Rectal smooth muscle tissue (tissue), 1 donor: ENCODE measurements around the gene PLA1A.
A peak's percentile ranks its signal among the peaks of the same experiment; 100 is the strongest.
"Not testable (repeated sequence)": the region's sequence is repeated elsewhere in the genome, so short reads cannot be mapped to it uniquely, and the experiment has no call there.

ENCODE experiments used
- H3K27ac ChIP-seq: one replicate; pipeline ENCODE4 v1.7.0; 2013; ENCODE audit warnings: low read depth, low read length, inconsistent platforms
- H3K27me3 ChIP-seq: one replicate; pipeline ENCODE4 v1.7.0; 2013; ENCODE audit warnings: low read length; ENCODE audit not compliant: control insufficient read depth, insufficient read depth
- H3K36me3 ChIP-seq: one replicate; pipeline ENCODE4 v1.7.0; 2013; ENCODE audit warnings: low read length; ENCODE audit not compliant: control insufficient read depth, insufficient read depth
- H3K4me1 ChIP-seq: one replicate; pipeline ENCODE4 v1.7.0; 2013; ENCODE audit warnings: low read length; ENCODE audit not compliant: control insufficient read depth, insufficient read depth
- H3K4me3 ChIP-seq: one replicate; pipeline ENCODE4 v1.7.0; 2013; ENCODE audit warnings: low read length
- H3K9ac ChIP-seq: one replicate; pipeline ENCODE4 v1.7.0; 2013; ENCODE audit warnings: low read length

Gene PLA1A

GRCh38 chr3:119559441-119559963, 38.2 kb upstream of the PLA1A start, which contains the start of gene CD80:
Gene CD80 (minus strand): TSS chr3:119559614. CDS start chr3:119557728, 1,886 bp downstream.
- Histone ChIP-seq H3K27me3 (no peaks in the 10 kb centered on the region), H3K4me1 (no peaks in the 10 kb centered on the region), H3K27ac (no peak within 1 kb of the TSS), H3K9ac (no peak within 1 kb of the TSS), H3K4me3 (no peak within 1 kb of the TSS), H3K36me3 (no peaks in the 10 kb centered on the region)

DNA sequence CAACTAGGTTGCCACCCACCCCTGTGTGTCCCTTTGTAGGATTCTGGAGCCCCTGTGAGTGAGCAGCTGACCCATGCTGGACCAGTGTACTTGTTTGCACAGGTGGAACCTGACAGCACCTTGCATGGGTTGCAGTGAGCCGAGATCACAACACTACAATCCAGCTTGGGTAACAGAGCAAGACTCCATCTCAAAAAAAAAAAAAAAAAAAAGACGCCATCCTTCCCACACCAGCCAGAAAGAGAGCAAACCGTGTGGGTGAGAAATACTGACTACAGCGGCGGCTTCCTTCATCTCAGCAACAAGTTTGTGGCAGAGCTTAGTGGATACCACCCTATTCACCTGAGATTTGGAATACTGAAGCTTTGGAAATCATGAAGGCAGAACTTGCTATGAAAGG, 37.5 kb upstream of the PLA1A start:
- Histone ChIP-seq H3K27me3 (no peaks in the 10 kb centered on the region), H3K27ac (no peak overlapping the region), H3K4me1 (no peaks in the 10 kb centered on the region), H3K36me3 (no peaks in the 10 kb centered on the region), H3K4me3 (no peak overlapping the region), H3K9ac (no peak overlapping the region)

DNA sequence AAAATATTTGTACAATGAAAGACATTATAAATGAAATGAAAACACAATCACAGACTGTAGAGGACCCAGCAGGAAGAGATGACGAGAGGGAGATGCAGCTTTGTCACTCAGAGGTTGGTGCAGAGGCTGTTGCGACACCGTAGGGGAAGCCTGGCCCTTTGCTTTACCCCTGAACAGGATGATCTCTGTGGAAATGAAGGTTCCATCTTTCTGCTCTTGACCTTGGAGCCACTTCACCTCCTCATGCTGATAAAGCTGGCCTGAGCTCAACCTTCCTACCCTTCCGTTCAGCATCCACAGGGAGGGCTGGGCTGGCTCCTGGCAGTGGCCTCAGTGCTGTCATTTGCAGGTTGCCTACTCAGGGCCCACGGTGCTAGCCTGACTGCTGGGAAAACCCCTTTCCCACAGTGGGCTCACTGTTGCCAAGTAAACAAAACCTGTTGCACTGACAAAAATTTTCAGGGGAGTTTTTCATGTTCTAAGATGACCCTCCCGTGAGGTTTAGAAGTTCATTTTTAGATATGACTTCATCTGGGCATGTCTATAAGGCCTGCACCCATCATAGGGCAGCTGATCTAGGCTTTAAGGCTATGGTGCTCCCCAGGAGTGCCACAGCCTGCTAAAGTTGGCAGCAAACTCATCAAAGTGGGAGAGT, 35.3 kb upstream of the PLA1A start:
- Histone ChIP-seq H3K4me1 (no peaks in the 10 kb centered on the region), H3K27ac (no peak overlapping the region), H3K4me3 (no peak overlapping the region), H3K36me3 (no peaks in the 10 kb centered on the region), H3K27me3 (no peaks in the 10 kb centered on the region), H3K9ac (no peak overlapping the region)

- not testable (repeated sequence) for H3K9ac ChIP-seq, H3K4me1 ChIP-seq, H3K27me3 ChIP-seq, H3K36me3 ChIP-seq, H3K27ac ChIP-seq, H3K4me3 ChIP-seq
These were observed 34.4 kb upstream of the PLA1A start for GRCh38 chr3:119563334-119563733.

DNA sequence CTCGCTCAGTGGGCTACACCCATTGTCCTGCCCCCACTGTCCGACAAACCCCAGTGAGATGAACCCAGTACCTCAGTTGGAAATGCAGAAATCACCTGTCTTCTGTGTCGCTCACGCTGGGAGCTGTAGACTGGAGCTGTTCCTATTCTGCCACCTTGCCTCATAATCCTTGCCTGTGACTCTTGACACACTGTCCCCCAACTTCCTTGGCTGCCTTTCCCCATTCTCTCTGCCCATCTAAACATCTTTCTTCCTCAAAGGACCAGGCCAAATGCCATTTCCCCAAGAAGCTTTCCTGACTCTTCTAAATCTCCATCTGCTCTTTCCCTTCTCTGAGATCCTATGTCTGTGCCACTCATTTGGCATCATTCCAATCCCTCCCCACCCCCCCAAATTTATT, 28.5 kb upstream of the PLA1A start:
- H3K36me3 ChIP-seq: no peaks in the 10 kb centered on the region
- H3K4me1 ChIP-seq: no peaks in the 10 kb centered on the region
- no peak overlapping the region for H3K4me3 ChIP-seq
- no peaks in the 10 kb centered on the region for H3K27me3 ChIP-seq
- no peak overlapping the region for H3K9ac ChIP-seq
- no peak overlapping the region for H3K27ac ChIP-seq

- Histone ChIP-seq H3K27me3 (no peaks in the 10 kb centered on the region), H3K27ac (no peak overlapping the region), H3K36me3 (no peaks in the 10 kb centered on the region), H3K9ac (no peak overlapping the region), H3K4me1 (no peaks in the 10 kb centered on the region), H3K4me3 (no peak overlapping the region)
These were observed 27.5 kb upstream of the PLA1A start for GRCh38 chr3:119570229-119570628.

DNA sequence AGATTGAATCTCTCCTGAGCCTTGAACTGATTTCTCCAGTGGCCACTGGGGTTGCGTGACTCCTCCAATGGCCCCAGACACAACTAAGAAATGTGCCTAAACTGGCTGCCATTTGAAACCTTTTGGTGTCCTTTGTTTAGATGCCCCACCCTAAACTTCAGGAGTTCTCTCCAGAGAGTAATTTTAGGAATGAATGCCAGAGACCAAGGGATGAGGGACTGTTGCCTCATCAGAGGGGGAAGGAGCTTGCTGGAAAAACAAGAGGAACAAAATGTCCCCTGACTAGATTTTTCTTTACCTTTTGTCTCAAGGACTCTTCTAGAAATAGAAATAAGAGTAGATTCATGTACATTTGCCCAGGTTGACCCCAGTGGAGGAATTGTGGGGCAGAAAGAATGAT, 26.5 kb upstream of the PLA1A start:
- no peak overlapping the region for H3K4me3 ChIP-seq
- no peaks in the 10 kb centered on the region for H3K4me1 ChIP-seq
- H3K9ac ChIP-seq: no peak overlapping the region
- H3K27ac ChIP-seq: no peak overlapping the region
- H3K36me3 ChIP-seq: no peaks in the 10 kb centered on the region
- H3K27me3 ChIP-seq: no peaks in the 10 kb centered on the region

DNA sequence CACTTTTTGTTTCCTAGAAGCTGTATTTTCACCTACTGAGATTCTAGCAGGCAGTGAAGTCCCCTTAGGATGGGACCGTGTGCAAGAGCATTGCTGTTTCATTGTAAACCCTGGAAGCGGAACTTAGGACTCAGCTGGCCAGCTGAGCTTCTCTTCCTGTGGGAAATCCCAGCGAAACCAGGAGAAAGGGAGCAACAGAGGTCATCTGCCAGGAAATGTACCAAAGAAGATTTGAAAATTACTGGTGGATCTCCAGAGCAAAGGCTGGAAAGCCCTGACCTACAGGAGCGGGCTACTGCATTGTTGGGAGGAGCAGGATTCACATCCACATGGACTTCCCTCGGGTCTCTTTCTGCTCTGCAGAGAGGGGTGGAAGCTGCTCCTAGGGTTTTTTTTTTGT, 26.0 kb upstream of the PLA1A start:
- Histone ChIP-seq H3K27me3 (no peaks in the 10 kb centered on the region), H3K36me3 (no peaks in the 10 kb centered on the region), H3K4me3 (no peak overlapping the region), H3K9ac (no peak overlapping the region), H3K27ac (no peak overlapping the region), H3K4me1 (no peaks in the 10 kb centered on the region)

GRCh38 chr3:119575507-119575906, 22.2 kb upstream of the PLA1A start:
- Histone ChIP-seq H3K27ac (no peak overlapping the region), H3K9ac (no peak overlapping the region), H3K4me1 (no peaks in the 10 kb centered on the region), H3K4me3 (no peak overlapping the region), H3K27me3 (no peaks in the 10 kb centered on the region), H3K36me3 (no peaks in the 10 kb centered on the region)

DNA sequence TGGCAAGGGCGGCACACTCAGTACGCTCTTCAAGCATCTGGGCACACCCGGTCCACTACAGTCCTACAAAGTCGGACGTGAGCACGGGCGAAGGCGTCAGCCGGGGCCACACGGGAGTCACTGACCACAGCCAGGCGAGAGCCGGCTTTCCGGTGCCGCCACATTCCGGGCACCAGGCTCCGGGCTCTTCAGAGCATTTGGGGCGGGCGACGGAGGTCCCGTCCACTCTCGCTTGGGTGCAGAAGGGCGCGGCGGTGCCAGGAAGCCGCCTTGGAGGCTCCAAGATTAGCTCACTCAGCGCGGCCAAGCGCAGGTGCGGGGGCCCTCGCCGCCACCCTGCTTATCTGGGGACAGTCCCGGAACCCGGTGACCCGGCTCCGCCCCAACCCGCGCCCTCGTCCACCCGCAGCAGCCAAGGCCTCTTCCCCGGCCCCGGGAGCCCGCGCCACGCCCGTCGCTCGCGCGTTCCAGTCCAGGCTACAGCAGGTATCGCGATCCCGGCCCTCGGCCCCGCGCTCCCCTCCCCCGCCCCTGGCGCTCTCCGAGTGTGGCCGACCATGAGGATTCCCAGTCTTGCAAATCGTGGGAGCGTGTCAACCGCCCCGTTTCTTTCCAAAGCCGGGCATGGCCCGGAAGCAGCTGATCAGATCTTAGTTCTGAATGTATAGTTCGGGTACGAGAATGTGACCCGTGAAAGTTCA, 18.2 kb upstream of the PLA1A start, which contains the start of gene ADPRH:
Gene ADPRH, plus strand, starts transcription at position 127 of the 701 bp plus-strand sequence. CDS start 2,678 bp downstream, outside the sequence.
- Histone ChIP-seq H3K27ac (peak within 1 kb of the TSS; percentile 94), H3K4me3 (peak within 1 kb of the TSS; percentile 58), H3K9ac (peak within 1 kb of the TSS; percentile 85), H3K36me3 (no peaks in the 10 kb centered on the region), H3K4me1 (no peaks in the 10 kb centered on the region), H3K27me3 (no peaks in the 10 kb centered on the region)

DNA sequence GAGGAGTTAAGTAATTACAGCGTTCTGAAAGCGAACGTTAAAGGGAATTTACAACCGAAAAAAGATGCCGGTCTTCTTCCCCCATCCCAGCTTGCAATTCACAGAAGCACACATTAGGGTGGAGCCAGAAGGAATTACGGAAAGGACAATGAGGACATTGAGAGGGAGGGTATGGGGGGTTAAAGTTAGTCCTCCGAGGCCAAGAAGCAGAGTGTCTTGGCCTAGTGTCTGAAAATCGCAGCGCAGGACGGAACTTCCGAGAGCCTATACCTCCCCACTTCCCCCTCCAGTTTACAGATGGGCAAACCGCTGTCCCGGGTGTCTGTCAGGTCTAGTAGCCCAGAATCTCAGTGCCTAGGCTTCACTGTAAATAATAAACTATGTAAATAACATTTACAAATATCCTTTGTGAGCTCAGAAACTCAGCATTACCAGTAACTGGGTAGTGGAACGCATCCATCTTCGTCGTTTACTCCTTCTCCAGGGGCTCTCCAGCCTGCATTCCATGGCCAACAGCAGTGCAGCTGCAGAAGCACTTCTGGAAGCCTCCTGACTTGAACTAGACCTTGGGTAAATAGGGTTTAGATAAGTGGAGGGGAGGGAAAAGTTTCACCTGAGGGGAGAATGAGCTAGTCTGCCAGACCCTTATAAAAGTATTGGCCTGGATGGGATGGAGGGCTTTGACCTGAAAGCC, 17.5 kb upstream of the PLA1A start:
- no peaks in the 10 kb centered on the region for H3K27me3 ChIP-seq
- no peaks in the 10 kb centered on the region for H3K4me1 ChIP-seq
- peak overlapping the region; percentile 0 for H3K9ac ChIP-seq
- no peaks in the 10 kb centered on the region for H3K36me3 ChIP-seq
- peak overlapping the region; percentile 94 for H3K27ac ChIP-seq
- H3K4me3 ChIP-seq: peak overlapping the region; percentile 58

DNA sequence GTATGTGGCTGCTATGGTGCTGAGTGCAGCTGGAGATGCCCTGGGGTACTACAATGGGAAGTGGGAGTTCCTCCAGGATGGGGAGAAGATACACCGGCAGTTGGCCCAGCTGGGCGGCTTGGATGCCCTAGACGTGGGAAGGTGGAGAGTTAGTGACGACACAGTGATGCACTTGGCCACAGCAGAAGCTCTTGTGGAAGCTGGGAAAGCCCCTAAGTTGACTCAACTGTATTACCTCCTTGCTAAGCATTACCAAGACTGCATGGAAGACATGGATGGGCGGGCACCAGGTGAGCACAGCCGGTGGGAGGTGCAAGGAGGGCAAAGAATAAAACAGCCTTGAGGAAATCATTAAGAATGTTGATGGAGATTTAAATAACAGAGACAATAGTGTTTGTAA, 15.5 kb upstream of the PLA1A start:
- no peak overlapping the region for H3K4me3 ChIP-seq
- no peaks in the 10 kb centered on the region for H3K27me3 ChIP-seq
- H3K9ac ChIP-seq: no peak overlapping the region
- no peak overlapping the region for H3K27ac ChIP-seq
- H3K4me1 ChIP-seq: no peaks in the 10 kb centered on the region
- H3K36me3 ChIP-seq: no peaks in the 10 kb centered on the region
